Fibroblast of upper back skin (primary cell): Measurements from ENCODE around the gene ELAVL2.

Experiments used
- DNase-seq: peaks from one replicate; pipeline ENCODE4 v3.0.0-alpha.2; 2013

The ELAVL2 gene

GRCh38 chr9:23826120-23826629 lies at the start of gene ELAVL2:
Gene ELAVL2, minus strand, starts transcription at chr9:23826240. Its CDS starts 64,006 bp downstream, at chr9:23762234.
- peak; percentile 98 for DNase-seq

- no peak for DNase-seq
Observed at GRCh38 chr9:23858234-23858633, 32.2 kb upstream of the ELAVL2 start.

GRCh38 chr9:23855873-23856604 lies 30.0 kb upstream of the ELAVL2 start:
- DNase-seq: peak; percentile 17

GRCh38 chr9:23850690-23851629 lies 24.9 kb upstream of the ELAVL2 start:
- DNase-seq: peak; percentile 32

GRCh38 chr9:23850242-23850689 lies 24.2 kb upstream of the ELAVL2 start:
- DNase-seq: peak; percentile 14

- no peak for DNase-seq
Observed at GRCh38 chr9:23849379-23850035, 23.5 kb upstream of the ELAVL2 start.

- DNase-seq: no peak
Observed at GRCh38 chr9:23842565-23843129, 16.6 kb upstream of the ELAVL2 start.

- no peak for DNase-seq
Observed at GRCh38 chr9:23841304-23841703, 15.3 kb upstream of the ELAVL2 start.

GRCh38 chr9:23837038-23837437 lies 11.0 kb upstream of the ELAVL2 start:
- DNase-seq: no peak

GRCh38 chr9:23830929-23831730 lies 5.1 kb upstream of the ELAVL2 start:
- no peak for DNase-seq

GRCh38 chr9:23830476-23830805 lies 4.4 kb upstream of the ELAVL2 start:
- no peak for DNase-seq

GRCh38 chr9:23829580-23830475 lies 3.8 kb upstream of the ELAVL2 start:
- peak; percentile 45 for DNase-seq

- no peak for DNase-seq
Observed at GRCh38 chr9:23825700-23826099, 340 bp downstream of the ELAVL2 start.

- peak; percentile 40 for DNase-seq
Observed at GRCh38 chr9:23824830-23825591, 1.0 kb downstream of the ELAVL2 start.

GRCh38 chr9:23823986-23824829 lies 1.8 kb downstream of the ELAVL2 start:
- no peak for DNase-seq

- no peak for DNase-seq
Observed at GRCh38 chr9:23823269-23823668, 2.8 kb downstream of the ELAVL2 start.

GRCh38 chr9:23822261-23823169 lies 3.5 kb downstream of the ELAVL2 start:
- no peak for DNase-seq
